Endothelial cell (in vitro differentiated cells): ENCODE measurements around the gene FAAP100. TPM values are rescaled to one million over a fixed set of nuclear protein-coding genes. Genes with fewer than 3 reads are reported as not detected.

Experiments
- DNase-seq: peaks from one replicate; pipeline ENCODE4 v3.0.0; 2021; ENCODE audit warnings: low spot score
- H3K27ac Mint-ChIP-seq: one replicate; pipeline ENCODE4 v1.8.0; 2021; ENCODE audit warnings: mixed read lengths, inconsistent platforms; ENCODE audit not compliant: unreplicated experiment
- H3K27me3 Mint-ChIP-seq: one replicate; pipeline ENCODE4 v1.8.0; 2021; ENCODE audit warnings: mild to moderate bottlenecking, moderate library complexity, mixed read lengths, inconsistent platforms; ENCODE audit not compliant: unreplicated experiment
- H3K36me3 Mint-ChIP-seq: one replicate; pipeline ENCODE4 v1.8.0; 2021; ENCODE audit warnings: mild to moderate bottlenecking, low read depth, mixed read lengths, inconsistent platforms; ENCODE audit not compliant: unreplicated experiment
- H3K4me1 Mint-ChIP-seq: one replicate; pipeline ENCODE4 v1.8.0; 2021; ENCODE audit warnings: mild to moderate bottlenecking, mixed read lengths, inconsistent platforms; ENCODE audit not compliant: unreplicated experiment
- H3K4me3 Mint-ChIP-seq: one replicate; pipeline ENCODE4 v1.8.0; 2021; ENCODE audit warnings: mild to moderate bottlenecking, mixed read lengths, inconsistent platforms; ENCODE audit not compliant: unreplicated experiment
- H3K9me3 Mint-ChIP-seq: one replicate; pipeline ENCODE4 v1.8.0; 2021; ENCODE audit warnings: mixed read lengths, inconsistent platforms; ENCODE audit not compliant: unreplicated experiment
- total RNA-seq: library from RNA; stranded (reverse); fragmentation: NEBNext Ultra II Directional; extraction: Animal tissue kit (Norgen Biotek cat#: 25700); gene quantifications from one replicate; pipeline ENCODE4 v1.2.1, GENCODE V29; 2021; ENCODE audit not compliant: unreplicated experiment
- TF ChIP-seq, protein P1 (sequence below): fragments of 200-600 bp; sonication (generic); IDR thresholded peaks from one replicate; pipeline ENCODE4 v1.5.0; 2021; ENCODE audit warnings: antibody characterized with exemption; ENCODE audit not compliant: unreplicated experiment

FAAP100 gene
- total RNA-seq, 1 donor from 2014 or later = 40.6 TPM

GRCh38 chr17:81512562-81513371 is 39.4 kb downstream of the FAAP100 start, which contains the start of gene ACTG1:
ACTG1 (minus strand) TSS chr17:81512799; CDS start chr17:81512354, 445 bp downstream.
- Mint-ChIP-seq H3K36me3 (peaks cover 35% of the 10 kb centered on the region), H3K4me1 (peaks cover 31% of the 10 kb centered on the region), H3K4me3 (peak within 1 kb of the TSS; percentile 99), H3K9me3 (no peaks in the 10 kb centered on the region), H3K27me3 (peaks cover 31% of the 10 kb centered on the region), H3K27ac (peak within 1 kb of the TSS; percentile 90)
- TF ChIP-seq, protein P1, sequence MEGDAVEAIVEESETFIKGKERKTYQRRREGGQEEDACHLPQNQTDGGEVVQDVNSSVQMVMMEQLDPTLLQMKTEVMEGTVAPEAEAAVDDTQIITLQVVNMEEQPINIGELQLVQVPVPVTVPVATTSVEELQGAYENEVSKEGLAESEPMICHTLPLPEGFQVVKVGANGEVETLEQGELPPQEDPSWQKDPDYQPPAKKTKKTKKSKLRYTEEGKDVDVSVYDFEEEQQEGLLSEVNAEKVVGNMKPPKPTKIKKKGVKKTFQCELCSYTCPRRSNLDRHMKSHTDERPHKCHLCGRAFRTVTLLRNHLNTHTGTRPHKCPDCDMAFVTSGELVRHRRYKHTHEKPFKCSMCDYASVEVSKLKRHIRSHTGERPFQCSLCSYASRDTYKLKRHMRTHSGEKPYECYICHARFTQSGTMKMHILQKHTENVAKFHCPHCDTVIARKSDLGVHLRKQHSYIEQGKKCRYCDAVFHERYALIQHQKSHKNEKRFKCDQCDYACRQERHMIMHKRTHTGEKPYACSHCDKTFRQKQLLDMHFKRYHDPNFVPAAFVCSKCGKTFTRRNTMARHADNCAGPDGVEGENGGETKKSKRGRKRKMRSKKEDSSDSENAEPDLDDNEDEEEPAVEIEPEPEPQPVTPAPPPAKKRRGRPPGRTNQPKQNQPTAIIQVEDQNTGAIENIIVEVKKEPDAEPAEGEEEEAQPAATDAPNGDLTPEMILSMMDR = no peak
- peak; percentile 90 for DNase-seq

- H3K4me1 Mint-ChIP-seq = peaks cover 31% of the 10 kb centered on the region
- TF ChIP-seq, protein P1 = no peak
- no peak for DNase-seq
- H3K27ac Mint-ChIP-seq = peak overlapping the region; percentile 79
- no peaks in the 10 kb centered on the region for H3K9me3 Mint-ChIP-seq
- peaks cover 33% of the 10 kb centered on the region for H3K27me3 Mint-ChIP-seq
- H3K4me3 Mint-ChIP-seq = peak overlapping the region; percentile 99
- H3K36me3 Mint-ChIP-seq = peaks cover 35% of the 10 kb centered on the region
Measured at GRCh38 chr17:81511804-81512561, 40.2 kb downstream of the FAAP100 start.

DNA sequence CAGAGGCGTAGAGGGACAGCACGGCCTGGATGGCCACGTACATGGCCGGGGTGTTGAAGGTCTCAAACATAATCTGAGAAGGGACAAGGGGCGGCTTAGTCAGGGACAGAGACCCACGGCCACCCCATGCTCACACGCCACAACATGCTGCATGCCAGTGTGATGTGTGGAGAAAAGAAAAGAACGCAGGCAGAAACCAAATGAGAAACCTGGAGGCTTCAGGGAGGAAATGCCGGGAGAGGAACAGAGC is 40.7 kb downstream of the FAAP100 start:
- peak overlapping the region; percentile 79 for H3K27ac Mint-ChIP-seq
- no peaks in the 10 kb centered on the region for H3K9me3 Mint-ChIP-seq
- DNase-seq = no peak
- peak overlapping the region; percentile 99 for H3K4me3 Mint-ChIP-seq
- H3K4me1 Mint-ChIP-seq = peaks cover 31% of the 10 kb centered on the region
- peaks cover 32% of the 10 kb centered on the region for H3K27me3 Mint-ChIP-seq
- TF ChIP-seq, protein P1 = no peak
- peaks cover 35% of the 10 kb centered on the region for H3K36me3 Mint-ChIP-seq

- DNase-seq = no peak
- TF ChIP-seq, protein P1 = no peak
- H3K27ac Mint-ChIP-seq = peak overlapping the region; percentile 79
- peaks cover 35% of the 10 kb centered on the region for H3K36me3 Mint-ChIP-seq
- peaks cover 31% of the 10 kb centered on the region for H3K4me1 Mint-ChIP-seq
- peaks cover 29% of the 10 kb centered on the region for H3K27me3 Mint-ChIP-seq
- H3K9me3 Mint-ChIP-seq = no peaks in the 10 kb centered on the region
- peak overlapping the region; percentile 99 for H3K4me3 Mint-ChIP-seq
Measured at GRCh38 chr17:81510785-81511553, 41.2 kb downstream of the FAAP100 start.
